Mucosa of descending colon (tissue), 3 donors: ENCODE measurements around the gene MBOAT1. TPM values are rescaled to one million over a fixed set of nuclear protein-coding genes. Genes with fewer than 3 reads are reported as not detected.
A peak's percentile ranks its signal among the peaks of the same experiment; 100 is the strongest.

ENCODE experiments used
- ATAC-seq: fragments of 200-7000 bp; cut with Tn5 transposase; one replicate; pipeline ENCODE4 v1.9.1; 2020; ENCODE audit warnings: mild to moderate bottlenecking, moderate library complexity
- DNase-seq, 3 donors: peaks; one replicate each; pipeline ENCODE4 v3.0.0-alpha.2; 2020
- H3K36me3 ChIP-seq: fragments of 200-600 bp; one replicate; pipeline ENCODE4 v1.8.0; 2021; ENCODE audit warnings: low read depth, mild to moderate bottlenecking
- H3K4me1 ChIP-seq: fragments of 200-600 bp; one replicate; pipeline ENCODE4 v1.8.0; 2021; ENCODE audit warnings: low read depth, mild to moderate bottlenecking
- H3K4me3 ChIP-seq: fragments of 200-600 bp; one replicate; pipeline ENCODE4 v1.8.0; 2021; ENCODE audit warnings: mild to moderate bottlenecking
- H3K9me3 ChIP-seq: fragments of 200-600 bp; one replicate; pipeline ENCODE4 v1.8.0; 2021; ENCODE audit warnings: mild to moderate bottlenecking
- CTCF ChIP-seq: fragments of 200-600 bp; IDR thresholded peaks from one replicate; pipeline ENCODE4 v1.8.0; 2022; ENCODE audit warnings: antibody characterized with exemption, mild to moderate bottlenecking
- intact Hi-C, 2 donors: fragments of 100-400 bp; cut with DNase I in 1 of 2; cut with micrococcal nuclease in 1 of 2; formaldehyde crosslinking; loops; one replicate each; pipeline versions ENCODE4 v1.11.0 to v1.11.1; 2022; cut with DNase I, micrococcal nuclease
- total RNA-seq, 3 donors: library from RNA; stranded (reverse); fragmentation: NEBNext Ultra II Directional in 2 of 3; extraction: Animal tissue kit (Norgen Biotek cat#: 25700) in 2 of 3; gene quantifications; one replicate each; pipeline versions ENCODE4 v1.2.1 to v1.2.4, GENCODE V29; 2021 to 2023
- donor health status: DM: no; HTN: no; CAD: no; lungs with moderate emphysema.
- donor health status: DM: no; HTN: no; CAD: no.
- donor health status: DM: no; HTN: yes; CAD: no.

MBOAT1 gene
- total RNA-seq, 3 donors from 2014 or later: 33.7 to 77.0 (median 54.4) TPM

GRCh38 chr6:20058121-20058905, 154.0 kb downstream of the MBOAT1 start:
- H3K36me3 ChIP-seq: no peaks in the 10 kb centered on the region
- H3K4me3 ChIP-seq: no peak overlapping the region
- ATAC-seq: no peak
- no peaks in the 10 kb centered on the region for H3K4me1 ChIP-seq
- no peaks in the 10 kb centered on the region for H3K9me3 ChIP-seq
- intact Hi-C loops: no loop called here
- no peak for DNase-seq
- TF ChIP-seq CTCF: no peak

- Histone ChIP-seq H3K4me3 (no peak overlapping the region), H3K9me3 (no peaks in the 10 kb centered on the region), H3K36me3 (no peaks in the 10 kb centered on the region), H3K4me1 (no peaks in the 10 kb centered on the region)
- ATAC-seq (no peak), DNase-seq (peak in 1 of 3 donors; percentile 5)
- peak; percentile 14 for TF ChIP-seq CTCF
- intact Hi-C loops: no loop called here
Observed at GRCh38 chr6:20056350-20056992, 155.8 kb downstream of the MBOAT1 start.

- intact Hi-C loops: no loop called here
Observed at GRCh38 chr6:20055916-20056315, 156.4 kb downstream of the MBOAT1 start.

More at GRCh38 chr6:20055916-20056315, 156.4 kb downstream of the MBOAT1 start:
- ATAC-seq (no peak), DNase-seq (no peak)
- H3K4me1 ChIP-seq: no peaks in the 10 kb centered on the region
- no peak overlapping the region for H3K4me3 ChIP-seq
- no peaks in the 10 kb centered on the region for H3K9me3 ChIP-seq
- no peak for TF ChIP-seq CTCF
- no peaks in the 10 kb centered on the region for H3K36me3 ChIP-seq

Other genes with a start within 250 kb of the MBOAT1 start
- gene E2F3, start 189.4 kb upstream of the MBOAT1 start, total RNA-seq: 10 to 100 TPM in 1 of 3 donors, 1 to 10 TPM in 2; 7.6 to 10.0 (median 7.9) TPM